NB4 (cell line): ENCODE results near the gene ZNF581.

ENCODE experiments used
- DNase-seq: peaks from one replicate; pipeline ENCODE4 v3.0.0; 2010; ENCODE audit warnings: low read depth
- H3K4me3 ChIP-seq: one replicate; pipeline ENCODE4 v1.5.1; 2011; ENCODE audit warnings: mild to moderate bottlenecking, low read depth, low read length, moderate library complexity
- MYC ChIP-seq: IDR thresholded peaks from 2 replicates; pipeline ENCODE4 v1.6.1; 2011; ENCODE audit warnings: low read depth, low read length
- POLR2A ChIP-seq: IDR thresholded peaks from 2 replicates; pipeline ENCODE4 v1.6.1; 2011; ENCODE audit warnings: mild to moderate bottlenecking; ENCODE audit not compliant: insufficient read length; ENCODE audit errors: extremely low read depth
- TF ChIP-seq, protein P1 (sequence below): IDR thresholded peaks from 2 replicates; pipeline ENCODE4 v1.6.1; 2011; ENCODE audit warnings: low read depth, low read length
- TF ChIP-seq, protein P2 (sequence below): IDR thresholded peaks from one replicate; pipeline ENCODE4 v1.5.1; 2012; ENCODE audit warnings: low read depth, low read length

Gene ZNF581

DNA sequence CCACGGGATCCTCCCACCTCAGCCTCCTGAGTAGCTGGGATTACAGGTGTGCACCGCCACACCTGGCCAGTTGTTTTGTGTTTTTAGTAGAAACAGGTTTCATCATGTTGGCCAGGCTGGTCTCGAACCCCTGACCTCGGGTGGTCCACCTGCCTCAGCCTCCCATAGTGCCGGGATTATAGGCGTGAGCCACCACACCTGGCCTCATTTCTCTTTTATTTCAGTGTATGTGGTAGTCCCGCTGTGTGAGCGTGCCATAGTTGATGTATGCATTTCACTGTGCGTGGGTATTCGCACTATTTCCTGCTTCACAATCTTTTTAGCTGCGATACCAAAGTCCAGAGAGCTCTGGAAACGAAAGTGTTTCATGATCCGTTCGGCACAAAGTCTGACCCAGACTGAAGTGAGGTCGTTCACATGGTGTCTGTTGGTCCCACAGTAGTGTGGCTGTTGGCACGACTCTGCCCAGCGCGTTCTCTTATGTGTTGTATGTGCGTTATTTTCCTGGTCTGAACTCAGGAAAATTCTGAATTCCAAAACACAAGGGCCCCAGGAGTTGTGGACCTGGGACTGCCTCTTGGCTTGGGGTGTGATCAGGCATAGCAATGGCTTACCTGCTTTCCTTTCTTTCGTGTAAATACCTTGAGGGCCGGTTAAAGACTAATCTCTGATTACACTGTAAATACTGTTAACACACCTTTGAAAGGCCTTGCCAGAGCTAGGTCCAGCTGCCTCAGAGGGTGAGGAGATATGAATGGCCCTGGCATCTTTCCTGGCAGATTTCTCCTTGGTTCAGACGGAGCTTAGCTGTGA is 40.2 kb downstream of the ZNF581 start:
- no peak overlapping the region for H3K4me3 ChIP-seq
- no peak for DNase-seq
- TF ChIP-seq MYC: no peak
- TF ChIP-seq POLR2A: no peak
- TF ChIP-seq, protein P1, sequence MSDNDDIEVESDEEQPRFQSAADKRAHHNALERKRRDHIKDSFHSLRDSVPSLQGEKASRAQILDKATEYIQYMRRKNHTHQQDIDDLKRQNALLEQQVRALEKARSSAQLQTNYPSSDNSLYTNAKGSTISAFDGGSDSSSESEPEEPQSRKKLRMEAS: no peak
- TF ChIP-seq, protein P2, sequence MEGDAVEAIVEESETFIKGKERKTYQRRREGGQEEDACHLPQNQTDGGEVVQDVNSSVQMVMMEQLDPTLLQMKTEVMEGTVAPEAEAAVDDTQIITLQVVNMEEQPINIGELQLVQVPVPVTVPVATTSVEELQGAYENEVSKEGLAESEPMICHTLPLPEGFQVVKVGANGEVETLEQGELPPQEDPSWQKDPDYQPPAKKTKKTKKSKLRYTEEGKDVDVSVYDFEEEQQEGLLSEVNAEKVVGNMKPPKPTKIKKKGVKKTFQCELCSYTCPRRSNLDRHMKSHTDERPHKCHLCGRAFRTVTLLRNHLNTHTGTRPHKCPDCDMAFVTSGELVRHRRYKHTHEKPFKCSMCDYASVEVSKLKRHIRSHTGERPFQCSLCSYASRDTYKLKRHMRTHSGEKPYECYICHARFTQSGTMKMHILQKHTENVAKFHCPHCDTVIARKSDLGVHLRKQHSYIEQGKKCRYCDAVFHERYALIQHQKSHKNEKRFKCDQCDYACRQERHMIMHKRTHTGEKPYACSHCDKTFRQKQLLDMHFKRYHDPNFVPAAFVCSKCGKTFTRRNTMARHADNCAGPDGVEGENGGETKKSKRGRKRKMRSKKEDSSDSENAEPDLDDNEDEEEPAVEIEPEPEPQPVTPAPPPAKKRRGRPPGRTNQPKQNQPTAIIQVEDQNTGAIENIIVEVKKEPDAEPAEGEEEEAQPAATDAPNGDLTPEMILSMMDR: no peak

DNA sequence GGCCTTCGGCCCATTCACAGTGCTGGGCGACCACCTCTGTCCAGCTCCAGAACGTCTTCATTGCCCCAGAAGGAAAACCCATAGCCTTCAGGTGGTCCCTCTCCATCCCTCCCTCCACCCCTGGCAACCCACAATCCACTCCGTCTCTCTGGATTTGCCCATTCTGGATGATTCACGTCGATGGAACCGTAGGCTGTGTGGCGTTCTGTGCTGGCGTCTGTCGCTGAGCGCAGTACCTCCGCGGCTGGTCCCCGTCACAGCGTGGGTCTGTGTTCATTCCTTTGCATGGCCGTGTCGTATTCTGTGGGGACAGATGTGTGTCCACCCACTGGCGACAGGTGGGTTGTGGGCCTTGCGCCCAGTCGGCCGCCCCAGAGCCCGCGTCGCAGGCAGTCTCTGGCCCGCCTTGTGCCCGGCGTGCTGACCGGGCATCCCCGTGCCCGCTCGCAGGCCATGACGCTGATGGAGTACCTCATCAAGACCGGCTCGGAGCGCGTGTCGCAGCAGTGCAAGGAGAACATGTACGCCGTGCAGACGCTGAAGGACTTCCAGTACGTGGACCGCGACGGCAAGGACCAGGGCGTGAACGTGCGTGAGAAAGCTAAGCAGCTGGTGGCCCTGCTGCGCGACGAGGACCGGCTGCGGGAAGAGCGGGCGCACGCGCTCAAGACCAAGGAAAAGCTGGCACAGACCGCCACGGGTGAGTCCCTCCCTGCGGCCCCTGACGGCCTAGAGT is 41.7 kb downstream of the ZNF581 start:
- TF ChIP-seq, protein P2: no peak
- TF ChIP-seq, protein P1: no peak
- TF ChIP-seq POLR2A (no peak), MYC (no peak)

DNA sequence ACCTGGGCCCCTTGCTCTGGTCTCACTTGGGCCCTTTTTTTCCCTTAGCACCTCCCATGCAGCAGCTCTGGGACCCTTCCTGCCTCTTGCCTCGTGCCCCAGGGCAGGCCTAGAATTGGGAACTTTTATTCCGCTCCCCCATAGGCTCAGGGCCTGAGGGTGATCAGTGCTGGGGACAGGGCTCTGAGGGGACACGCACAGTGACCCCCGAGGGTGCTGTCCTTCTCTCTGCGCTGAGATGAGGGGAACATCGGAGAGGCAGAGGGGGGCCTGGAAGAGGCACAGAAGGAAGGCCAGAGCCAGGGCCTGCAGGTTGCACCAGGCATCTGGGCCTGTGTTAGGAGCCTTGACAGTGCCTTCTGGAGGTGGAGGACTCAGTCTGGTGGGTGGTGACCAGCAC is 42.3 kb downstream of the ZNF581 start:
- no peak overlapping the region for H3K4me3 ChIP-seq
- TF ChIP-seq, protein P1: no peak
- TF ChIP-seq POLR2A: no peak
- no peak for TF ChIP-seq MYC
- TF ChIP-seq, protein P2: no peak
- DNase-seq: no peak

More for the DNA sequence above, 41.7 kb downstream of the ZNF581 start:
- DNase-seq: no peak
- H3K4me3 ChIP-seq: no peak overlapping the region

DNA sequence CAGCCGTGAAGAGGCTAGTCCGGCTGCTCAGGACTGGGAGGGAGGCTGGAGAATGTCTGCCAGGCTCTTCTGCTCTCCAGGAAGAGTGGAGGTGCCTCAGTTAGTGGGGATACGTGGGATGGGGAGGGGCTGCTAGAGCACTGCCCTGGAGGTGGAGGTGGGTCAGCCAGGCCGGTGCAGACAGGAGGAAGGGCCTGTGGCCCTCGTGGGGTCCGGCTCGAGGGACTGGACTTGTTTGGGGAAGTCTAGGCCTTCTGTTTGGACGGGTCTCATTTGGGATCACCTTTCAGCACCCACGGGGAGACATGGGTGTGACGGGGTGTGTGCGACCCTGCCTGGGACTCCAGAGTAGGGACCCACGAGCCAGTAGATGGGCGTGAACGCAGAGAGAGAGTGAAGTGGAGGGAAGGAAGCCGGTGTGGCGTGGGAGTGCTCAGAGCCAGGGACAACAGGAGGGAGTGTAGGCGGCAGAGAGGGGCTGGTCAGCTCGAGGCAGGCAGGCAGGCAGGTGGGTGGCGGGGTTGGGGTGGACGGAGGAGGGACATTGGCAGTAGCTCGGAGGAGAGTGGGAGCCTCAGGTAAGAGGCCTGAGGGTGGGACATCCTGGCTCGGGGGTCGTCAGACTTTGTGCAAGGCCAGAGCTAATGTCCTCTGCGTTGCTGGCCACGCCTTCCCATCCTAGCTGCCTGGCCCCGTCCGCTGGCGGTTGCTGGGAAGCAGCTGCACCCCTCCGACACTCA is 43.0 kb downstream of the ZNF581 start:
- DNase-seq: no peak
- H3K4me3 ChIP-seq: no peak overlapping the region

More for the DNA sequence above, 43.0 kb downstream of the ZNF581 start:
- TF ChIP-seq, protein P1: no peak
- TF ChIP-seq MYC (no peak), POLR2A (no peak)
- TF ChIP-seq, protein P2: no peak
